ENCODE measurements around the gene ZNF438.

The ZNF438 gene

DNA sequence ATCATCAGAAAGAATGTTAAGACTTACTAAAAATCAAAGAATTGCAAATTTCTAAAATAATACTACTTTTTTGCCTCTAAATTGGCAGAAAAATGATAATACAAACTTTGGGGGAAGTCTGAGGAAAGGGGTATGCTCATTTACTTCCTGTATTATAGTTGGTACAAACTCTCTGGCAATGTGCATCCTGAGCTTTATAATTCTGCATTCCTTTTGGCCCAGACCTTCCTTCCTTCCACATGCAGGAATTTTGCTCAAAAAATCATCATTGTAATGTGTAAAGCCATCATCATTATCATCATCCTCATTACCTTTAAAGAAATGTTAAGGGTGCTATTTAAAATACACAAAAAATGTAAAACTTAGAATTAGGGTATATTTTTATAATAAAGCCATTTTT, 148.5 kb downstream of the ZNF438 start:
- DNase-seq (ENCODE audit: low read depth in 2 of 2) = no peak

DNA sequence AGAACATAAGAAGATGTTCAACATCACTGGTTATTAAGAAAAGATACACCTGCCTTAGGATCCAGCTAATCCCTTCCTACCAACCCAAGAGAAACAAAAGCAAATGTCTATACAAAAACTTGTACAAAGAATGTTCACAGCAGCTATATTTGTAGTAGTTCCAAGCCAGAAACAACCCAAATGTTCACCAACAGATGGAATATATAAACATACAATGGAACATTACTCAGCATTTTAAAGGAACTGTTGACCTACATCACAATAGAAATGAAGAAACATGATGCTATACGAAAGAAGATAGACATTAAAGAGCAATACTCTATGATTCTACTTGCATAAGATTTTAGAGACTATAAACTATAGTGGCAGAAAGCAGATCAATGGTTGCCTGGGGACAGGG, 149.4 kb downstream of the ZNF438 start:
- DNase-seq (ENCODE audit: low read depth in 2 of 2) = no peak

DNA sequence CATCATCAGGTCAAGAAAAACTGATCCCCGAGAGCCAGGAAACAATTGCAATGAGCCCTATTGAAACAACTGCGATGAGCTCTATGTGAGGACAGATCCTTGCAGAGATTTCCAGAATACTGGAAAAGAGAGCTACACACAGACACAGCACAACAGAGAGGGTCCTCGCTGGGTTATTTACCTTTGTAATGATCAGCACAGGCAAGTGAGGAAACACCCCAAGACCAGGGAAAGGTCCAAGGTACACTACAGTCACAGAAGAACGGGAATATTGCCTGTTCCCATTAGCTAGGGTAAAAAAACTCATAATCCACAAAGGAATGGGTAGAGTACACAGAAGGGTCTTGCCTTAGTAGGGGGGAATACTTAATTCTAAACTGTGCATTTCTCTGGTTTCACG, 152.7 kb downstream of the ZNF438 start:
- DNase-seq (ENCODE audit: low read depth in 2 of 2) = no peak

DNA sequence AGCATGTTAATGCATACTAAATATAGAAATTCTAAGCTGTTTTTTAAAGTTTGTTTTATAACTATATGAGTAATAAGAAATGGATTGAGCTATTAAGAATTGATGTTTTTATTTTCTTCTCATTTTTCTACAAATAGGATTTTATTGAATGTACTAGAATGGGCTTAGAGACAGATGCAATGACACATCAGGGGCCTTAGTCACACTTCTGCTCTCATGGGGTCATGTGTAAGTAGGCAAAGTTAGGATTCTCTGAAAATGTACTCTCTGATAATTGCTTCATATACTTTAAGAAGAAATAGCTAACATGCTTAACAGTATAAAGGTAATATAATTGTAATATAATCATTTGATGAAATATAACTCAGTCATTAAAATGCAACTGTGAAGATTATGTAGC, 154.6 kb downstream of the ZNF438 start:
- no peak for DNase-seq (ENCODE audit: low read depth in 2 of 2)

DNA sequence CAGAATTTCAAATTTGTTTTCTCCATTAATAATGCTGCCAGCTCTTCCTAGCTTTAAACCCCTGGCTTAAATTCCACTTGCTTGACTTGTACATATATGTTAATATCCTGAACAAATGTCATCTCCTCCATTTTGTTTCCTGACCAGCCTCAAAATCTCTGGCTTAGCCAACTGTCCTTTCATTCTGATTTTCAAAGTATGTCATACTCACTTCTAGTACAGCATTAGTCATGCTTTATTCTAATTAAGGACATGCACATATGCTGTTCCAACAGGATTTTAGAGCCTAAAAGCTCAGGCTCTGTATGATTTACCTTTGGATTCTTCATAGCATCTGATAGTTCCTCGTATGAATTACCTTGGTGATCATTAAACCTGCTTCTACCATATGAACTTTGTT, 158.3 kb downstream of the ZNF438 start:
- DNase-seq (ENCODE audit: low read depth in 2 of 2) = no peak

DNA sequence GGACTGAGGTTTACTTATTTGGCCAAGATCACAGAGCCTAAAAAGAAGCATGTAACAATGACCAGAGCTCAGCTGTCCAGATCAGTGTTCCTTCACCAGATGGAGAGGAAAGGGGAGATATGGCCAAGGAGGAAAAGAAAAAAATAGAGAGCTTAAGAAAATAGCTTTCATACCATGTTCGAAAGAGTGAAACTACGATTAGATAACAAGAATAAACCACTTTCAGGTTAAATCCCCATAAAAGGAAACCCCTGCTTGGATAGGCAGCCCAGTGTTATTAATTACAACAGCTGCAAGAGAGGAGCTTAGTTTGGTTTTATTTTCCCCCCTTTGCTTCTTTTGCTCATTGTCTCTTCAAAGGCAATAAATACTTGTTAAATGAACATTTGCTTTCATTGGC, 160.8 kb downstream of the ZNF438 start:
- DNase-seq (ENCODE audit: low read depth in 2 of 2) = no peak

DNA sequence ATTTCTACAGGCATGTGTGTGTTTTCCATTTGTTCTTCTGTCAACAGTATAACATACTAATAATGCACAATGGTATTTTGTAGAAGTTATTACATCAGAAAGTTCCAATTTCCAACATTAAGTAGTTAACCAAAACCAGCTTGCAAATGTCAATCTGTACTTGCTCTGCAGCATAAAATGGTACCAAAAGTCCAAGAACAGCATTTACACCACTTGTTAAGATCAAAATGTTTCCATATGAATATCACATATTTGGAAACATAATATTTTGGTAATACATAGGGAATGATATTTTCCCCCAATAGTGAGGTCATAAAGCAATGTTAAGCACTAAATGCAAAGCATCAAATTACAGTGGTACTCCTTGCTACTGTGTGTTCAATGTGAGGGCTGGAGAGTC, 162.1 kb downstream of the ZNF438 start:
- DNase-seq (ENCODE audit: low read depth in 2 of 2) = no peak

DNA sequence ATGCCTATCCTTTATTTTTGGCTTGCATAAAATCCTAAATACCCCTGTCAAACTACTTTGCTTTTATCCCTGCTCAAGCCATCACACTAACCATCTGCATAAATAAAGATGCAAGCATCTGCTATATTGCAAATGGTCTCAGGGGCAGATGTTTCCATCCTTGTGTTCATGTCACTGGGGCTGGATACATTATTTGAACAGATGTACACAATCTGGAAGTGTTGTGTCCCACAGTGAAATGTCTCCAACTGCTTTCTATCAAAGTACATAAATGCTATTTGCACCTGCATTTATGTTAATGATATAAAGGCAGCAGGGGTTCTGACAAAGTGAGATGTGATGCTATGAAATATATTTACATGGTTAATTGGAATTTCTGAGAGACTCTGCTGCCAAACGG, 163.1 kb downstream of the ZNF438 start:
- no peak for DNase-seq (ENCODE audit: low read depth in 2 of 2)

DNA sequence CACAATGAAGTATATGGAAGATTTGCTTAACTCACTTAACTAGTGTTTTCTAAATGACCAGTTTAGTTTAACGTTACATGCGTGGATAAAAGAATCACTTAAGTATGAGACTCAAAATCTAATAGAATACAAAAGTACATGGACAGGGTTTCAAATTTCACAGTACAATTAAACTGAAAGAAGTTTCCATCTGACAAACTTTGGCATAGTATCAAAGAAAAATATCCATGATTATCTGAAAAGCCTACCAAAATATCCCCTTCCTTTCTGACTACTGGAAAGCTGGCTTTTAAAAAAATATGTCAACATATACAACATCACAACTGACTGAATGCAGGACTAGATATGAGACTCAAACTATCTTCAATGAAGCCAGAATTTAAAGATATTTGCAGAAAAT, 164.8 kb downstream of the ZNF438 start:
- no peak for DNase-seq (ENCODE audit: low read depth in 2 of 2)

DNA sequence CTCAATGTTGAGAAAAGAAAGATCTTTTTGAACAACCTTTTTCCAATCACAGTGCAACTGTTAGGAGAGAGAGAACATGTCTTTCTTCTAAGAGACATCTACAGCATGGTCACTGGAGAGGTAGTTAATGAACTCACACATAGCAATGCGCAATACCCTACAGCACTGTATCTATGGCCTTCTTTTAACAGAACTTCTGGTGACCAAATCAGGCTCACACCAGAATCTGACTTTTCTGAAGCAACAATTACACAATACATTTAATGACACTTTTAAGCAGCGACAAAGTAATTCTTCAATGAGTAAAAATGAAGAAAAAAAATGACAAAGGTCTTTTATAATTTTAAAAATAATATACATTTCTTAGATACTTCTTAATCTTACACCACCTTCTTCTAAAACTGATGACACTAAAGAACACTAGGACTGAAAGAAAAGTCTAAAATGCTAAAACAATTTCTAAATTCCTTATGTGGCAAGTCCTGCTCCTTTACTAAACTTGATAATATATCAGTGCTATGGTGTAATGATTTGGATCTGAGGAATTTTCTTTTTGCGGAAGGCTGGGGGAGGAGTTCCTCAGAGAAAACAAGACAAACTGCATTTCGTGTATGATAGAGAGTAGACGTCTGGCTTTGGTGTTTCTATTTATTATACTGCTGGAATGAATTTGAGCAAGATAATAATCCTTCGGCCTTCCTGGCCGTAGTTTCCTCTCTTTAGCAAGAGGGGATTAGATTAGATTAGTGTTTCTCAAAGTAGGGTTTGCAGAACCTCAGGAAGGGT, 166.3 kb downstream of the ZNF438 start:
- DNase-seq (ENCODE audit: low read depth in 2 of 2) = no peak

DNA sequence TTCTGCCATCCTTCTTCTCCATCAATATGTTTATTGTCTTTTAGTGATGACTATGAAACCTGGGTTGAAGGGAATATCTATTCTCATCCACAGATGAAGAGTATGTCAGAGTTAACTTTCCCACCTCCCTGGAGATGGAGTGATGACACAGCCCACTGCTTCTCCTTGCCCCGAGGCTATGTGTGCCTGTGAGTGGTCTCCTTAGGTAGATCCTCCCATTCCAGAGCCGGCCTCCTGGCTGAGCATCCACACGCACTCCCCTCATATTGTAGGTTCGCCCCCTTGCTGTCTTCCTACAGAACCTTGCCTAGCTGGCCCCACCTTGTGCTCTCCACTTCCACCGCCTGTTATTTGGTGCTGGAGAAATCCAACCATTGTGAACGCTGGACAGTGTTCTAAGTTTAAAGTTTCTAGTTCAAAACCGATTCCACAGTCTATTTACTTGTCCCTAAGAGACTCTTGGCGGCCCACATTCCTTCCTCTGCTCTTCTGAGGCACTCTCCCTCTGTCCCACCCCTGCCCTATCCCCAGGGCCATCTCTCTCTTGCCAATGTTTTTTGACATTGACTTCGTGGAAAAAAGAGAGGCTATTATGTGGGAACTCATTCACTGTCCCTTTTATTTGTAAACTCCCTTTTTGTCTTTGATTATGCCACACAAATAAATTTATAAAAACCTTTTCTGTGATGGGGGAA, 168.0 kb downstream of the ZNF438 start:
- no peak for DNase-seq (ENCODE audit: low read depth in 2 of 2)

DNA sequence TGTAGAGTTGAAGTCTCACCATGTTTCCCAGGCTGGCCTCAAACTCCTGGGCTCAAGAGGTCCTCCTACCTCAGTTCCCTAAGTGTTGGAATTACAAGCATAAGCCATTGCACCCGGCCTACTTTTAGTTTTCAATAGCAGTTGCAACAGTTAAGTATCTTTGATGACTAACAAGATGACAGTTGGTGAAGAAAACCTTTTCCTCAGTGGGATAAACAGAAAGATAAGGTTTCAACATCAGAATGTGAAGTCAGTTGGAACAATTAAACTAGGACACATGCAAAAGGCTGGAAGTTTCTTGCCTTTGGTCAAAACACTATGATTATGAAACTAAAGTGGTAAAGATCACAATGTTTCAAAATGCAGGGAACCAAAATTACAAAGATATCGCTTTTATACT, 169.2 kb downstream of the ZNF438 start:
- no peak for DNase-seq (ENCODE audit: low read depth in 2 of 2)

DNA sequence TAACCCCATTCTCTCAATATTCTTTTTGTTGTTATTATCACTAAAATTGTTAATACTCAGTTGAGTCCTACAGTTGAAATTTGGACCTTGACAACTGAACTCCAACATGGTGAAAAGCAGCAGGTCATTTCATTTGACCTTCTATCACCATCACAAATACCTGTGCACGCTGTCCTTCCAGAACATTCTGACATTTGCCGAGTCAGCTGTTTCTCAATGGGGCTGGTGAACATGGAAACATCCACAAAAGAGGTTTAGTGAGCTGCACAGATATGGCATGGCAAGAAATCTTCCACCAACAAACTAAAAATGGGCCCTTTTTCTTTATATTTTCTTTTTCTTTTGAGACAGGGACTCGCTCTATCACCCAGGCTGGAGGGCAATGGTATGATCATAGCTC, 169.7 kb downstream of the ZNF438 start:
- DNase-seq (ENCODE audit: low read depth in 2 of 2) = no peak

DNA sequence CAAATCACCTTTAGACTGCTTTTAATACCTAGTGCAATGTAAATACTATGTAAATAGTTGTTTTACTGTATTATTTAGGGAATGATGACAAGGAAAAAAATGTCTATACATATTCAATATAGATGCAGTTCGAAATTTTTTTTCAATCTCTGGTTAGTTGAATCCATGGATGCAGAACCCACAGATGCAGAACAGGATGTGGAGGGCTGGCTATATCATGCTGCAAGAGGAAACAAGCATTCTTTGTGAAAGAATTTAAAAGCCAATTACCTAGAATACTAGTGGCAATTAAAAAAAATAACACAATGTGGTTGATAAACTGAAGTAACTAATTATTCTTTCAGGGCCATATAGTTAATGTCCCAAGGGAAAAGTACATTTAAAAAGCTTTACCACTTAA, 170.4 kb downstream of the ZNF438 start:
- no peak for DNase-seq (ENCODE audit: low read depth in 2 of 2)

DNA sequence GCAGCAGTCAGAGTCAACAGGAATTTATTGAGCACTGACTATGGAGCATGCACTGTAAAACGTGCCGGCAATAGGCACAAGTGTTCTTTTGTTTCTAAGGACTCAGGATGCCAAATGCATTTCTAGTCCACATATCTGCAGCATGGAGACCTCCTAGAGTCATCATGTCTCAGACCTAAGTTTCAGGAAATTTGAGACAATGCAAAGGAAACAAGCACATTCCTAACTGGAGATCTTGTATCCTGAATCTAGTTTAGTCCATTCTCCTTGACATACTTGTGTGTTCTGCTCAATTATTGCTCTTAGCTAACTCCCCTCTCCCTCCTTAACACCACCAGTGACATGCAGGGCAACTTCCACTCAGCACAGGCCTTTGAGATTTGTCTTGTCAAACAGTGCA, 173.2 kb downstream of the ZNF438 start:
- no peak for DNase-seq (ENCODE audit: low read depth in 2 of 2)

DNA sequence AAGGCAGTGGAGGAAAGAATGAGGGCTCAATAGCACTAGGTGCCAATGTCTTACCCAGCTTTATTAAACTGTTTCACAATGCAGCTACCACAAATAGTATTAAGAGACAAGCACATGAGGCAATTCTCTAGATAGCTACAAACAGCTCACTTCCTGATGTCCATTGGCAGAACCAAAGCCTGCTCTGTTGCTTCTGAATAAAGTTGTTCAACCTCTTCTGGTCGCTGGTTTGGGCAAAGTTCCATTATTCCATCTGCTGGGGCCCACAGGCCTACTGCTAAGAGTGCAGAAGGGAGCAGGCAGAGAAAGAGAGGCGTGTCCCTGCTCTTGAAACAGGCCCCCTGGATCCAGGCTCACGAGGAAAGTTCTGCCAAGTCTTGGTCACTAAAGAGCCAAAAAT, 173.9 kb downstream of the ZNF438 start:
- no peak for DNase-seq (ENCODE audit: low read depth in 2 of 2)

DNA sequence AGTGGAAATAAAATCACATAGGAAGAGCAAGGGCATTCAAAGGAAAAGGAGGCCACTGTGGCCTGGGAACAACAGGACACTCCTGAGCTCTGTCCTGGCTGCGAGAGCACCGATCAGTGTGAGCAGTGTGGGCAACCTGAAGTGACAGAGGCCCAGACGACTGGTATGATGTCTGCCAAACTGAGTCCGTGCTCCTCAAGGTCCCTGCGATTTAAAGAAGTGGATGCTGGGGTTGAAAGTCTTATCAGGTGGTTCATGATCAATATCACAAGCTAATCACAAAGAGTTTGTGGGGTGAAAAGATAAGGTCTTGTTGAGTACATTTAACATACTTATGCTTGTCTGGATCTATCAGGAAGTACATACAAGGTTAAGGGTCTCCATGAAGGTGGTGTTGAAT, 176.5 kb downstream of the ZNF438 start:
- DNase-seq (ENCODE audit: low read depth in 2 of 2) = no peak

DNA sequence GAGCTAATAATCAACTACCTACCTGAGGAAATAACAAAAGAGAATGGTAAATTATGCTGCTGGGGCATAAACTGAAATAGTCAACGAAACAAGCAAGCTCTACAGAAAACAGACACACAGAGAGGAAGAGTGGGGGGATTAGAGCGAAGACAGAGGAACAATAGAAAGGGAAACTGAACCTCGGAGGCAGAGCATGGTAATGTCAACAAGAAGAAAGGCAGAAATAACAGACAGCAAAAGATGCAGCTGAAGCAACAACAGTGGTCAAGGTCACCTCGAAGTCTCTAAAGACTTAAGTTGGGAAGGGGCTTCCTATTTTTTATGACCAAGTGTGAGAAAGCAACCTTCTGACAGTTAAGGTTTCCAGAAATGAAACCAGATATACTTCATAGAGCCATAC, 177.0 kb downstream of the ZNF438 start:
- no peak for DNase-seq (ENCODE audit: low read depth in 2 of 2)

DNA sequence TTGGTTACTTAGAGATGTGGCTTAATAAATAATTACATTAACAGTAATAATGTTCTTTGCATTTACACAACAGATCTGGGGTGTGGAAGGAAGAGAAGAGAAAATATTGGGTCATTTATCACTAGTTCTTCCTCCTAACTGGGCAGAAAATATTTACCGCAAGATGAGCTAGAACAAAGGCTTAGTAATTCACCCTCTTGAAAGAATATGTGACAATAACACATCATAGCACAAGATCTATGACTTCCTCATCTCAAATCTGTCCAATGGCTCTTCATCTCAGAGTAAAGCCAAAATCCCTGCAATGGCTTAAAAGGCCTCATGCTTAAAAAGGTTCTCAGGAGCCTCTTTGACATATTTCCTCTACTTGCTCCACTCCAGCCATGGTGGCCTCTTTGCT, 178.6 kb downstream of the ZNF438 start:
- no peak for DNase-seq (ENCODE audit: low read depth in 2 of 2)

DNA sequence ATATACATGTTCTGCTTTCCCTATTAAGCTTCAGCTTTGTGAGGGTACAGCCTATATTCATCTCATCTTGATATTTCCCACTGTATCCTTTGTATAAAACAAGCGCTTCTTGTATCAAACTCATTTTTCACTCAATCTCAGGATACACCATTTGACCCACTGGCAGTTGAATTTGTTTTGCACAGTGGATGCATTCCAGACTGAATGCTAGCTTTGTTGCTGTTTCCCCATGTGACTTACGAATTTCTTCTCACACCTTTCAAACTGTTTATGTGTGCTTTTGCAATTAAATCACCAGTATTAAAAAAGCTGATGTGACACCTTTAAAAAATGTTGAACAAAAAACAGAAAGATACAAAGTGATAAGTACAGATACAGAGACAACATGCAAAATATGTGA, 180.9 kb downstream of the ZNF438 start:
- no peak for DNase-seq (ENCODE audit: low read depth in 2 of 2)

DNA sequence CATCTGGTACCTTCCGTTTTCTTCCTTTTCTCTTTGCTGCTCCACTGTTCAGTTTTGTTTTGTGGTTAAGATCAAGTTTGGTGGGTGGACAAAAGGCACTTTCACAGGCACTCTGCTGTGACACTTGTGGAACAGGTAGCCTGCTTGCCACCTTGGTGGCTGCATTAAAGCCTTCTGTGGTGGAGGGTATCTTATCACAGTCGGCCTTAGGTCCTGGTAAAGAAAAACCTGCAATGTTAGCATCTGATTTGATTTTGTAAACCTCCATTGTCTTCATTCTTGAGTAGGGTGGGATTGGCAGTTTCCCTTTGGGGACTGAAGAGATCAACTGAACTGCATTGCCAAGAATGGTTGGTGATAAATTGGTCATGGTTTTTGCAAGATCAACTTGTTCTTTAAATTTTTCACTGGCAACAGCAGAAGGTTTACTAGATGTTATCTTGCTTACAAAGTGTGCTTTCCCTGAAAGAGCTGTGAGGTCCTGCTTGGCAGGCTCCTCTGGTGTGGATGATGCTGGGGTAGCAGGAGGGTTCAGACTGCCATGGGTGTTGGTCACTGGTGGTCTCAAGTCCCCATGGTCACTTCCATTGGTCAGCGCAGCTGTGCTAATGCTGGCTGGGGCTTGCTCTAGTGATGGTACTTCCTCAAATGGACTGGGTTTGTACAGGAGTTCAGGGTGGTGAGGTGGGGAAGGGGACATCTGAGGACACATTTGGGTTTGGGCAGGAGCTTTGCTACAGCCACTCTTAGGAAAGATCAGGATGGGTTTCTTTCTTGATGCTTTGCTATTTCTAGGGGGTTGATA, 182.2 kb downstream of the ZNF438 start:
- DNase-seq (ENCODE audit: low read depth in 2 of 2) = no peak

DNA sequence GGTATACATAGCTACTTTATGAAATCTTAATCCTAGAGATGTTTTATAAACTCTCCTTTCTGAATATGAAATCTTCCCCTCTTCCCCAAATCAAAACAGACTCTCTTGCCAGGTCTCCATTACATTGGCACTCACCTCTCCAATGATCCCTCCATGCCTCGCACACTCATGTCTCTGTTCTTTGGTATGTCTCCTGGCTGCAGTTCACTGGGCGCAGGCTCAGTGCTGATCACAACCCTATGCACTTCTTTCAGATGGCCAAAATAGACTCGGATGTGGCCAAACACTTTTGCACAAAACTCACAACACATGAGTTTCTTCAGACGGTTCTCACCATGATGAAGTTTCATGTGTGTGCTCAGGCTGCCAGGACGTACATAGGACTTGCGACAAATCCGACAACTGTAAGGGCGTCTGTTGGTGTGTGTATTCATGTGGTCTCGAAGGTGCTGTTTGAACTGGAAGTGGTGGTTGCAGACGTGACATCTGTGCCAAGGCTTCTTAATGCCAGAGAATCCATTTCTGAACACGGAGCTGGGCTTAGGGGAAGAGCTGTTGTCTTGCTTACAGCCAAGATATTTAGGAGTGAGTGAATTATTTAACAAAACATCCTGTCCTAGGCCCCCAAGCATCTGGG, 183.2 kb downstream of the ZNF438 start:
- DNase-seq (ENCODE audit: low read depth in 2 of 2) = no peak

All from stimulated activated CD4-positive, alpha-beta T cell treated with anti-CD3 and anti-CD28 coated beads, Interleukin-1b, Interleukin-23, amount 100 ng/mL, for 4 hours (primary cell).